ENCODE measurements around the gene NEU2. TPM values are rescaled to one million over a fixed set of nuclear protein-coding genes. Genes with fewer than 3 reads are reported as not detected.

Gene NEU2
- total and polyA plus RNA-seq, 9 of the 15 experiments (the other 6 are each of a cell fraction or from before 2014, with no cell fraction given) = not detected

GRCh38 chr2:233083782-233084181, 51.3 kb downstream of the NEU2 start:
- Histone ChIP-seq H3K27me3 (ENCODE audit: control insufficient read depth in 2 of 2, insufficient read depth in 2 of 2, low read length in 2 of 2) (no peaks in the 10 kb centered on the region), H3K4me1 (replicated peaks in 1 of 2; ENCODE audit: control insufficient read depth in 2 of 2, insufficient read depth in 2 of 2, low read length in 2 of 2) (peaks cover 26 to 29% of the 10 kb centered on the region in 2 experiments; a peak in 4 of 5 replicates), H3K9ac (ENCODE audit: insufficient read depth in 1 of 2, low read depth in 2 of 2, low read length in 2 of 2) (peak overlapping the region in 1 of 2 experiments; percentile 75; a peak in 1 of 4 replicates), H3K9me1 (ENCODE audit: control insufficient read depth, insufficient read depth, low read length) (no peaks in the 10 kb centered on the region), H3K27ac (ENCODE audit: extremely low read depth, low read depth, low read length) (no peak overlapping the region), H3K36me3 (ENCODE audit: control insufficient read depth, insufficient read depth, low read length) (no peaks in the 10 kb centered on the region), H3K4me3 (no peak overlapping the region), H3K9me3 (replicated peaks; ENCODE audit: control insufficient read depth, insufficient read depth, low read depth, low read length) (no peaks in the 10 kb centered on the region), H3K79me2 (ENCODE audit: control insufficient read depth, insufficient read depth, low read length) (no peaks in the 10 kb centered on the region), H2AFZ (ENCODE audit: low read depth, low read length) (peak overlapping the region; percentile 71; the same call in 1 of the 2 replicates), H4K20me1 (replicated peaks; ENCODE audit: control insufficient read depth, insufficient read depth, low read length) (no peaks in the 10 kb centered on the region), H3K4me2 (ENCODE audit: insufficient read depth, low read length) (no peak overlapping the region)
- BruUV-seq (replicated peaks) = no TSS peak
- CTCF ChIA-PET (ENCODE audit: low intra/inter-chr PET ratio) = no interaction called here
- TF ChIP-seq PHF21A (IDR thresholded peaks at IDR 0.05; ENCODE audit: borderline replicate concordance, low read depth) (no peak), ZNF354B (CRISPR knock-in tag; IDR thresholded peaks at IDR 0.05) (no peak), U2AF2 (optimal IDR thresholded peaks at IDR 0.05; ENCODE audit: low read depth, low read length) (no peak), REST (IDR thresholded peaks at IDR 0.05; ENCODE audit: borderline replicate concordance) (no peak), REST (CRISPR knock-in tag; IDR thresholded peaks at IDR 0.05; ENCODE audit: low read depth) (no peak), ZNF584 (CRISPR knock-in tag; IDR thresholded peaks at IDR 0.05; ENCODE audit: low read depth) (no peak), ZNF431 (CRISPR knock-in tag; IDR thresholded peaks at IDR 0.05) (no peak), KAT8 (IDR thresholded peaks at IDR 0.05; ENCODE audit: low read depth) (no peak), GATAD2A (IDR thresholded peaks at IDR 0.05) (no peak), RNF2 (IDR thresholded peaks at IDR 0.05) (no peak), CBFA2T3 (IDR thresholded peaks at IDR 0.05) (no peak), ZNF398 (CRISPR knock-in tag; IDR thresholded peaks at IDR 0.05) (no peak), SP1 (CRISPR knock-in tag; IDR thresholded peaks at IDR 0.05) (no peak), HNRNPUL1 (IDR thresholded peaks at IDR 0.05; ENCODE audit: low read length) (no peak), KLF6 (CRISPR knock-in tag; IDR thresholded peaks at IDR 0.05; ENCODE audit: borderline replicate concordance) (no peak)
- POLR2A ChIA-PET = interaction anchor here (1.0 kb wide), 1 partner anchor 8 kb away, joined by 4 read pairs; no protein-coding TSS in a partner anchor
- 84% methylated on average over 8 of the region's 8 CpGs for WGBS (ENCODE audit: insufficient coverage, low coverage, missing lambda C conversion rate)
- in situ Hi-C loops (cut with MboI) (no loop called here), intact Hi-C loops (cut with micrococcal nuclease) (no loop called here)
- no peak for ATAC-seq
- FAIRE-seq = no peak
- DNase-seq (ENCODE audit: extremely low read depth in 1 of 4, low spot score in 3 of 4) = no peak
